ENCODE measurements around the gene SERTAD3. TPM values are rescaled to one million over a fixed set of nuclear protein-coding genes. Genes with fewer than 3 reads are reported as not detected.

Gene SERTAD3
- total and polyA plus RNA-seq, 2 of the 4 experiments (the other 2 are of a cell fraction) = 20.5 to 23.3 TPM

DNA sequence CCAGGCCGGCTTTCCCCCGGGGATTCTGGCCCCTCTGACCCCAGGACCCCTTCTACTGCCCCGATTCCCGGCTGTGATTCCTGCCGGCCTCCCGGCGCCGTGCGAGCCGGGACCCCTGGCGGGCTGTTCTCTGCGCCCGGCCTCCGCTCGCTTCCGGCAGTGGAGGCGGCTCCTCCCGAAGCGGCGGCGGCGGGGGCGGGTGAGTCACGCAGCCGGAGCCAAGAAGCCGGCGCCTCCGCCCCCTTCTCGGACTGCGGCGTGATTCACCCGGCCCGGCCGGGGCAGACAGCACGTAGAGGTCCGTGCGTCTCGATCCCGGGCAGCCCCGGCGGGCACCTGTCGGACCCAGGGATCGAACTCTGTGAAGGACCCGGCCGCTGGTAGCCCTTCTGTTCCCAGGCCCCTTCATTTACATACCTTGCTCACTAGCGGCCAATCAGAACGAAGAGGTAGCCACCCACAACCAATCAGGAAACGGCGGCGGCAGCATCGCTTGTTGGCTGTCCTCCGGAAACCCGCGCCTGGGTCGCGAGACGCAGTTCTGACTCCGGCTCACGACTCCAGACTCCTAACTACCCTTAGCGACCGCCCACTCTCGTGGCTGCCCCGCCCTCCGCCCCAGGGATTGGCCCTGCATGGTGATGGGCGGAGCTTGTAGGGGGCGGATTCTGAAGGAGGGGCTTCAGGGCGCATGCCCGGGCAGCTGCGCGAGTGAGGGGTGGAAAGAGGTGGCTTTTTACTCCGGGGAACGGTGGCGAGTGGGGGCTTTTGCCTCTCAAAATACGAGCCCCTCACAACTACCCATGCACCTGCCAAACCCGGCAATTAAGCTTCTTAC is 18.5 kb downstream of the SERTAD3 start, which contains the start of gene SERTAD1:
SERTAD1 (minus strand) TSS at position 543 of the 838 bp plus-strand sequence. CDS start 2,446 bp downstream, outside the sequence.
- H2BK15ac ChIP-seq (ENCODE audit: low read depth, low read length) = peak within 1 kb of the TSS; percentile 69
- H3K56ac ChIP-seq (ENCODE audit: extremely low read depth, insufficient read depth, low read length) = peak within 1 kb of the TSS; percentile 100
- H2AK5ac ChIP-seq (ENCODE audit: low read depth, low read length) = peak within 1 kb of the TSS; percentile 98
- peaks cover 10% of the 10 kb centered on the region for H4K20me1 ChIP-seq (ENCODE audit: insufficient read depth, low read length)
- H2AK9ac ChIP-seq (replicated peaks; ENCODE audit: low read depth, low read length, poor library complexity) = peak within 1 kb of the TSS; percentile 97
- peak within 1 kb of the TSS; percentile 81 for H4K5ac ChIP-seq (ENCODE audit: low read depth, low read length)
- peak within 1 kb of the TSS; percentile 96 for H3K4ac ChIP-seq (ENCODE audit: low read depth, low read length)
- peak within 1 kb of the TSS; percentile 90 for H2BK5ac ChIP-seq (ENCODE audit: low read depth, low read length, poor library complexity, severe bottlenecking)
- peak within 1 kb of the TSS; percentile 89 for H3K18ac ChIP-seq (ENCODE audit: low read depth, low read length)
- dilution Hi-C loops (cut with HindIII; ENCODE audit: low sequenced_read_pairs, unreplicated experiment) = no loop called here
- H4K8ac ChIP-seq (ENCODE audit: low read depth in 2 of 2, low read length in 2 of 2) = peak within 1 kb of the TSS; percentile 93 to 100
- H2BK120ac ChIP-seq (ENCODE audit: low read depth, low read length) = peak within 1 kb of the TSS; percentile 82
- peak within 1 kb of the TSS; percentile 93 for H3K4me2 ChIP-seq (ENCODE audit: low read depth, low read length)
- no peaks in the 10 kb centered on the region for H3K9me3 ChIP-seq (ENCODE audit: control insufficient read depth, insufficient read depth, low read length)
- H3K36me3 ChIP-seq (ENCODE audit: control insufficient read depth, insufficient read depth, low read length) = peaks cover 12% of the 10 kb centered on the region
- peak within 1 kb of the TSS; percentile 100 for H3K23ac ChIP-seq (ENCODE audit: low read depth, low read length)
- DNase-seq (peak; percentile 99), ATAC-seq (ENCODE audit: low read depth) (peak; percentile 90)
- ChIA-PET POLR2A (ENCODE audit: unreplicated experiment) (interaction anchor here (0.7 to 0.8 kb wide), 2 partner anchors 8 to 59 kb away, joined by 3 to 4 read pairs; no protein-coding TSS in a partner anchor), CTCF (interaction anchor here (0.7 to 1.1 kb wide), 2 partner anchors 38 to 50 kb away, joined by 3 to 6 read pairs; no protein-coding TSS in a partner anchor)
- H3K27me3 ChIP-seq (ENCODE audit: control insufficient read depth, insufficient read depth, low read length) = no peaks in the 10 kb centered on the region
- H3K79me1 ChIP-seq (ENCODE audit: low read depth in 1 of 2, low read length in 2 of 2) = peaks cover 6 to 30% of the 10 kb centered on the region in 2 experiments; a peak in 2 of 4 replicates
- intact Hi-C loops (cut with micrococcal nuclease) = loop anchor here (1.0 to 10.0 kb wide), 2 partner anchors 18 to 121 kb away; no protein-coding TSS in a partner anchor
- H3K9me1 ChIP-seq (ENCODE audit: insufficient read depth, low read length) = no peaks in the 10 kb centered on the region
- peak within 1 kb of the TSS; percentile 99 for H3K14ac ChIP-seq (replicated peaks; ENCODE audit: low read depth, low read length)
- H2BK20ac ChIP-seq (ENCODE audit: low read depth, low read length) = peak within 1 kb of the TSS; percentile 30; the same call in 1 of the 2 replicates
- in situ Hi-C loops (cut with MboI; ENCODE audit: low sequenced_read_pairs) = no loop called here
- 1% methylated on average over 28 of the region's 75 CpGs; no CpG with 5 or more reads in 1 of the 2 experiments for WGBS, 2 experiments (ENCODE audit: extremely low coverage in 2 of 2, insufficient read length in 1 of 2)
- H3K27ac ChIP-seq (ENCODE audit: insufficient read depth, low read length) = peak within 1 kb of the TSS; percentile 98
- BruUV-seq (replicated peaks) = no TSS peak
- H2AFZ ChIP-seq (replicated peaks; ENCODE audit: low read length, poor library complexity) = peak within 1 kb of the TSS; percentile 93
- peak within 1 kb of the TSS; percentile 71 for H3K4me3 ChIP-seq (ENCODE audit: insufficient read depth, low read depth, low read length)
- H3K9ac ChIP-seq (ENCODE audit: low read depth, low read length) = peak within 1 kb of the TSS; percentile 98
- TF ChIP-seq MAFK (IDR thresholded peaks at IDR 0.05; ENCODE audit: low read depth, low read length) = no peak
- peak; percentile 60; the same call in 1 of the 2 replicates for TF ChIP-seq CHD1 (IDR thresholded peaks at IDR 0.05; ENCODE audit: low read depth, low read length)
- TF ChIP-seq, protein P1, sequence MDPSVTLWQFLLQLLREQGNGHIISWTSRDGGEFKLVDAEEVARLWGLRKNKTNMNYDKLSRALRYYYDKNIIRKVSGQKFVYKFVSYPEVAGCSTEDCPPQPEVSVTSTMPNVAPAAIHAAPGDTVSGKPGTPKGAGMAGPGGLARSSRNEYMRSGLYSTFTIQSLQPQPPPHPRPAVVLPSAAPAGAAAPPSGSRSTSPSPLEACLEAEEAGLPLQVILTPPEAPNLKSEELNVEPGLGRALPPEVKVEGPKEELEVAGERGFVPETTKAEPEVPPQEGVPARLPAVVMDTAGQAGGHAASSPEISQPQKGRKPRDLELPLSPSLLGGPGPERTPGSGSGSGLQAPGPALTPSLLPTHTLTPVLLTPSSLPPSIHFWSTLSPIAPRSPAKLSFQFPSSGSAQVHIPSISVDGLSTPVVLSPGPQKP (IDR thresholded peaks at IDR 0.05; ENCODE audit: borderline replicate concordance, low read depth, low read length) = no peak
- 0 out of 2 replicates have a peak, but pooled peaks have one; percentile 5 for TF ChIP-seq SMC3 (IDR thresholded peaks at IDR 0.05; ENCODE audit: low read depth, low read length)
- TF ChIP-seq, protein P2, sequence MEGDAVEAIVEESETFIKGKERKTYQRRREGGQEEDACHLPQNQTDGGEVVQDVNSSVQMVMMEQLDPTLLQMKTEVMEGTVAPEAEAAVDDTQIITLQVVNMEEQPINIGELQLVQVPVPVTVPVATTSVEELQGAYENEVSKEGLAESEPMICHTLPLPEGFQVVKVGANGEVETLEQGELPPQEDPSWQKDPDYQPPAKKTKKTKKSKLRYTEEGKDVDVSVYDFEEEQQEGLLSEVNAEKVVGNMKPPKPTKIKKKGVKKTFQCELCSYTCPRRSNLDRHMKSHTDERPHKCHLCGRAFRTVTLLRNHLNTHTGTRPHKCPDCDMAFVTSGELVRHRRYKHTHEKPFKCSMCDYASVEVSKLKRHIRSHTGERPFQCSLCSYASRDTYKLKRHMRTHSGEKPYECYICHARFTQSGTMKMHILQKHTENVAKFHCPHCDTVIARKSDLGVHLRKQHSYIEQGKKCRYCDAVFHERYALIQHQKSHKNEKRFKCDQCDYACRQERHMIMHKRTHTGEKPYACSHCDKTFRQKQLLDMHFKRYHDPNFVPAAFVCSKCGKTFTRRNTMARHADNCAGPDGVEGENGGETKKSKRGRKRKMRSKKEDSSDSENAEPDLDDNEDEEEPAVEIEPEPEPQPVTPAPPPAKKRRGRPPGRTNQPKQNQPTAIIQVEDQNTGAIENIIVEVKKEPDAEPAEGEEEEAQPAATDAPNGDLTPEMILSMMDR (conservative IDR thresholded peaks at IDR 0.05; ENCODE audit: low read depth, low read length) = peak; percentile 49
- TF ChIP-seq FOS (IDR thresholded peaks at IDR 0.05; ENCODE audit: low read depth, low read length) = peak; percentile 75
- TF ChIP-seq MAZ (IDR thresholded peaks at IDR 0.05; ENCODE audit: borderline replicate concordance, low read depth, low read length) = peak; percentile 55; the same call in 1 of the 2 replicates
- TF ChIP-seq RCOR1 (IDR thresholded peaks at IDR 0.05; ENCODE audit: insufficient replicate concordance, low read length) = peak; percentile 80
- TF ChIP-seq MXI1 (IDR thresholded peaks at IDR 0.05; ENCODE audit: borderline replicate concordance, low read depth, low read length) = peak; percentile 74; the same call in 1 of the 2 replicates
- TF ChIP-seq NFE2L2 (IDR thresholded peaks at IDR 0.05; ENCODE audit: low read depth, low read length) = no peak
- TF ChIP-seq BHLHE40 (IDR thresholded peaks at IDR 0.05; ENCODE audit: low read depth, low read length) = peak; percentile 19; the same call in 1 of the 2 replicates
- TF ChIP-seq RFX5 (IDR thresholded peaks at IDR 0.05; ENCODE audit: low read depth, low read length) = peak; percentile 74
- TF ChIP-seq POLR2A (IDR thresholded peaks at IDR 0.05; ENCODE audit: low read depth, low read length) = peak; percentile 99
- H3K4me1 ChIP-seq (ENCODE audit: control insufficient read depth, insufficient read depth, low read length) = peaks cover 2% of the 10 kb centered on the region; the same call in 1 of the 2 replicates
- peak within 1 kb of the TSS; percentile 95 for H4K91ac ChIP-seq (ENCODE audit: insufficient read depth, low read depth, low read length)

Data from IMR-90 (cell line).